Measurements from ENCODE around the gene PTPRT. TPM values are rescaled to one million over a fixed set of nuclear protein-coding genes. Genes with fewer than 3 reads are reported as not detected.
A peak's percentile ranks its signal among the peaks of the same experiment; 100 is the strongest.

The PTPRT gene
- total RNA-seq, 1 experiment from 2014 or later, result 0.13 TPM

GRCh38 chr20:42429761-42430458 lies 759.8 kb downstream of the PTPRT start:
- Histone ChIP-seq H2BK120ac (ENCODE audit: low read depth, low read length, poor library complexity, severe bottlenecking) (no peak overlapping the region), H3K23me2 (ENCODE audit: insufficient read length, low read depth, low read length, poor library complexity, severe bottlenecking) (no peaks in the 10 kb centered on the region), H4K20me1 (ENCODE audit: control insufficient read depth, insufficient read depth, insufficient read length) (no peaks in the 10 kb centered on the region), H4K5ac (ENCODE audit: insufficient read length, low read depth, low read length) (no peak overlapping the region), H3K56ac (ENCODE audit: insufficient read length, low read depth, low read length) (no peak overlapping the region), H3K79me1 (ENCODE audit: insufficient read depth, low read depth, low read length, poor library complexity, severe bottlenecking) (no peaks in the 10 kb centered on the region), H2AK5ac (ENCODE audit: insufficient read length, low read length) (no peak overlapping the region), H2BK20ac (ENCODE audit: low read depth, low read length, poor library complexity, severe bottlenecking) (no peak overlapping the region), H3K4me2 (ENCODE audit: insufficient read depth, insufficient read length, low read length) (no peak overlapping the region), H2BK12ac (ENCODE audit: insufficient read length, low read depth, low read length) (no peak overlapping the region), H3K4me1 (ENCODE audit: insufficient read depth, low read length) (no peaks in the 10 kb centered on the region), H2BK5ac (ENCODE audit: insufficient read length, low read length) (no peak overlapping the region), H3K79me2 (ENCODE audit: insufficient read depth, low read length) (no peaks in the 10 kb centered on the region), H3K27me3 (ENCODE audit: insufficient read depth, low read length) (no peaks in the 10 kb centered on the region), H3K9ac (ENCODE audit: extremely low read depth, insufficient read length, low read length) (no peak overlapping the region), H3T11ph (ENCODE audit: low read length) (no peak overlapping the region), H4K8ac (replicated peaks; ENCODE audit: insufficient read length, low read depth, low read length) (no peak overlapping the region), H3K14ac (ENCODE audit: insufficient read depth, low read length) (no peak overlapping the region), H3K23ac (ENCODE audit: insufficient read length, low read depth, low read length) (no peak overlapping the region), H3K4ac (ENCODE audit: low read depth, low read length) (no peak overlapping the region), H2BK15ac (ENCODE audit: low read depth, low read length) (no peak overlapping the region), H3K18ac (ENCODE audit: insufficient read length, low read depth, low read length) (no peak overlapping the region), H3K27ac (ENCODE audit: insufficient read length, low read depth, low read length) (no peak overlapping the region), H2AFZ (ENCODE audit: low read length) (no peak overlapping the region), H3K9me3 (ENCODE audit: control insufficient read depth, low read depth, low read length) (peaks cover 8% of the 10 kb centered on the region), H4K91ac (ENCODE audit: insufficient read length, low read depth, low read length) (no peak overlapping the region)
- Mint-ChIP-seq H3K4me3 (no peak overlapping the region), H3K27ac (peak overlapping the region in 1 of 3 experiments; percentile 21; a peak in 1 of 7 replicates), H3K36me3 (ENCODE audit: insufficient read depth in 1 of 3, low read depth in 3 of 3) (no peaks in the 10 kb centered on the region), H3K27me3 (ENCODE audit: low read depth) (no peaks in the 10 kb centered on the region; the same call in 1 of the 2 replicates), H3K9me3 (no peaks in the 10 kb centered on the region), H3K4me1 (no peaks in the 10 kb centered on the region)
- no peak for TF ChIP-seq CTCF (conservative IDR thresholded peaks at IDR 0.05)
- no CpG with 5 or more reads among the region's 8 CpGs for WGBS (ENCODE audit: extremely low coverage, insufficient read length, low lambda C conversion rate)
- DNase-seq, result no peak
